ENCODE measurements around the gene ZNF592. TPM values are rescaled to one million over a fixed set of nuclear protein-coding genes. Genes with fewer than 3 reads are reported as not detected.

Gene ZNF592
- total and polyA plus RNA-seq, 2 of the 13 experiments (the other 11 are each of a cell fraction or from before 2014, with no cell fraction given): 8.2 to 9.8 TPM

- no peak for TF ChIP-seq ZNF687 (CRISPR knock-in tag; IDR thresholded peaks at IDR 0.05)
Observed at GRCh38 chr15:84835661-84836337, 87.4 kb downstream of the ZNF592 start (continued).

- ATAC-seq: no peak
- Histone ChIP-seq H3K9me3 (ENCODE audit: low read length) (no peaks in the 10 kb centered on the region), H3K4me3 (replicated peaks in 1 of 3; ENCODE audit: insufficient read depth in 1 of 3, low read depth in 2 of 3, low read length in 3 of 3) (no peak overlapping the region), H3K4me1 (ENCODE audit: insufficient read depth, low read length) (peaks cover 22% of the 10 kb centered on the region), H3K36me3 (replicated peaks in 1 of 2; ENCODE audit: control insufficient read depth in 1 of 2, insufficient read depth in 2 of 2, low read length in 2 of 2) (no peaks in the 10 kb centered on the region), H2AFZ (ENCODE audit: low read length) (no peak overlapping the region), H3K79me2 (ENCODE audit: insufficient read depth, low read length) (no peaks in the 10 kb centered on the region), H3K9ac (ENCODE audit: insufficient read depth, low read depth, low read length) (no peak overlapping the region), H4K20me1 (ENCODE audit: insufficient read depth, low read length) (no peaks in the 10 kb centered on the region), H3K4me2 (ENCODE audit: low read depth, low read length) (no peak overlapping the region), H3K27ac (ENCODE audit: extremely low read length, insufficient read depth, low read length) (no peak overlapping the region), H3K27me3 (ENCODE audit: control insufficient read depth in 1 of 2, insufficient read depth in 2 of 2, low read length in 2 of 2) (peaks cover 0 to 28% of the 10 kb centered on the region in 2 experiments; a peak in 3 of 5 replicates)
- in situ Hi-C loops (cut with HindIII; ENCODE audit: extremely low pct_ligation_motif_present, low pct_unique_long_range_greater_than_20kb) (loop anchor here (25.0 kb wide), 1 partner anchor 325 kb away; no protein-coding TSS in a partner anchor), intact Hi-C loops (cut with micrococcal nuclease; ENCODE audit: unreplicated experiment) (no loop called here)
- CTCF ChIA-PET (ENCODE audit: low intra/inter-chr PET ratio, low total read pairs): no interaction called here
- no TSS peak for BruUV-seq (replicated peaks)
- no peak for DNase-seq (ENCODE audit: low spot score)
- no peak for TF ChIP-seq CHD4 (IDR thresholded peaks at IDR 0.05; ENCODE audit: borderline replicate concordance, low read length)
- no peak for TF ChIP-seq CREB3 (CRISPR knock-in tag; IDR thresholded peaks at IDR 0.05)
- no peak for TF ChIP-seq FOXO4 (CRISPR knock-in tag; conservative IDR thresholded peaks at IDR 0.05)
- no peak for TF ChIP-seq IRF2 (CRISPR knock-in tag; IDR thresholded peaks at IDR 0.05)
- TF ChIP-seq KLF12 (CRISPR knock-in tag; IDR thresholded peaks at IDR 0.05; ENCODE audit: borderline replicate concordance): no peak
- no peak for TF ChIP-seq KDM5B (CRISPR knock-in tag; IDR thresholded peaks at IDR 0.05; ENCODE audit: borderline replicate concordance)
- no peak for TF ChIP-seq ZNF12 (CRISPR knock-in tag; IDR thresholded peaks at IDR 0.05)
- POLR2A ChIA-PET: no interaction called here
- FAIRE-seq: no peak
- 88% methylated on average over 1 of the region's 1 CpG for WGBS (ENCODE audit: low lambda C conversion rate)
Observed at GRCh38 chr15:84836844-84837243, 88.5 kb downstream of the ZNF592 start.
